ENCODE results near the gene CCDC187.

DNA sequence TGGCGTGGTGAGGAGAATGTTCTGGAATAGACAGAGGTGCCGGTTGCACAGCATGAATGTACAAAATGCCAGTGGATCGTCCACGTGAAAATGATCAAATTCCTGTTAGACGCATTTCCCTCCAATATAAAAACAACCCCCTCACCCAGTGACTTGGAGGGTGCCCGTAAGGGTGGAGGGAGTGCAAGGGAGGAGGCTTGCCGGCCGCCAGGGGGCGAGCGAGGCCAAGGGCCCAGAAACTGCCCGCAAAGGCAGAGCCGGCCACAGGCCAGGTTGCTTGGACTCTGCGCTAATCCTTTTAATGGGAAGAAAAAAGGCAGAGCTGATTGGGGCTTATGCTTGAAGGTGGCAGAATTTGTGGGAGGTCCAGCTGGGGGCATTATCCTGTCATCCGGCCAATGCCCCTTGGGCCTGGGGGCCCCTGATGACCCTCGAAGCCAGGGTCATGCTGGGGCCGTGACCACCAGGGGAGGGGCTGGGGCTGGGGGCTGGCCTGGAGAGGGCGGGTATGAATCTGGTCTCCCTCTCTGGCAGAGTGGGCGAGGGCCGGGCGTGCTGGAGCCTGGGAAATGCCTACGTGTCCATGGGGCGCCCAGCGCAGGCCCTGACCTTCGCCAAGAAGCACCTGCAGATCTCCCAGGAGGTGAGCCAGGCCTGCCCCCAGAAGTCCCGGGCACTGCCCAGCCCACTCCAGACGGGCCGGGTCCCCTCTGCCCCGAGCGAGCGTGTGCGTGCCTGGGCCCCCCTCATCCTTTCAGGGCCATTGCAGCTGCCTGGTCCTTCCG, 35.5 kb upstream of the CCDC187 start:
- no peak for TF ChIP-seq POLR2A (IDR thresholded peaks at IDR 0.05)
- TF ChIP-seq, protein P1, sequence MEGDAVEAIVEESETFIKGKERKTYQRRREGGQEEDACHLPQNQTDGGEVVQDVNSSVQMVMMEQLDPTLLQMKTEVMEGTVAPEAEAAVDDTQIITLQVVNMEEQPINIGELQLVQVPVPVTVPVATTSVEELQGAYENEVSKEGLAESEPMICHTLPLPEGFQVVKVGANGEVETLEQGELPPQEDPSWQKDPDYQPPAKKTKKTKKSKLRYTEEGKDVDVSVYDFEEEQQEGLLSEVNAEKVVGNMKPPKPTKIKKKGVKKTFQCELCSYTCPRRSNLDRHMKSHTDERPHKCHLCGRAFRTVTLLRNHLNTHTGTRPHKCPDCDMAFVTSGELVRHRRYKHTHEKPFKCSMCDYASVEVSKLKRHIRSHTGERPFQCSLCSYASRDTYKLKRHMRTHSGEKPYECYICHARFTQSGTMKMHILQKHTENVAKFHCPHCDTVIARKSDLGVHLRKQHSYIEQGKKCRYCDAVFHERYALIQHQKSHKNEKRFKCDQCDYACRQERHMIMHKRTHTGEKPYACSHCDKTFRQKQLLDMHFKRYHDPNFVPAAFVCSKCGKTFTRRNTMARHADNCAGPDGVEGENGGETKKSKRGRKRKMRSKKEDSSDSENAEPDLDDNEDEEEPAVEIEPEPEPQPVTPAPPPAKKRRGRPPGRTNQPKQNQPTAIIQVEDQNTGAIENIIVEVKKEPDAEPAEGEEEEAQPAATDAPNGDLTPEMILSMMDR (IDR thresholded peaks at IDR 0.05) = peak; percentile 92 to 98 (median 94)

All from right lobe of liver (tissue), 4 donors.